ENCODE results near the gene RNPEPL1.

RNPEPL1 gene

DNA sequence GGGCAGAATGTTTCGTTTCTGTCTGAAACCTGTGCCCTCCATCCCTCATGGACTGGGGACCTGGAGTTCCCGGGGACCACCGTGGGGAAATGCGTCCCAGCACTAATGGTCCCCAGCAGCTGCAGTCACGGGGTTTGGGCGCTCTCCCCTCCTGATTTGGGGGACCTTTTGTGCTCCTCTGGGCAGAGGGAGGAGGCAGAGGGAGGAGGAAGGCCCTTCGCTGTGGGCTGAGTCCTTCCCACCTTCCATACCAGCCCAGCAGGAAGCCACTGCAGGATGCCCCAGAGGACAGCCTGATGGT, 60.2 kb downstream of the RNPEPL1 start:
- H3K4me3 ChIP-seq (ENCODE audit: low read depth, low read length): no peak overlapping the region

DNA sequence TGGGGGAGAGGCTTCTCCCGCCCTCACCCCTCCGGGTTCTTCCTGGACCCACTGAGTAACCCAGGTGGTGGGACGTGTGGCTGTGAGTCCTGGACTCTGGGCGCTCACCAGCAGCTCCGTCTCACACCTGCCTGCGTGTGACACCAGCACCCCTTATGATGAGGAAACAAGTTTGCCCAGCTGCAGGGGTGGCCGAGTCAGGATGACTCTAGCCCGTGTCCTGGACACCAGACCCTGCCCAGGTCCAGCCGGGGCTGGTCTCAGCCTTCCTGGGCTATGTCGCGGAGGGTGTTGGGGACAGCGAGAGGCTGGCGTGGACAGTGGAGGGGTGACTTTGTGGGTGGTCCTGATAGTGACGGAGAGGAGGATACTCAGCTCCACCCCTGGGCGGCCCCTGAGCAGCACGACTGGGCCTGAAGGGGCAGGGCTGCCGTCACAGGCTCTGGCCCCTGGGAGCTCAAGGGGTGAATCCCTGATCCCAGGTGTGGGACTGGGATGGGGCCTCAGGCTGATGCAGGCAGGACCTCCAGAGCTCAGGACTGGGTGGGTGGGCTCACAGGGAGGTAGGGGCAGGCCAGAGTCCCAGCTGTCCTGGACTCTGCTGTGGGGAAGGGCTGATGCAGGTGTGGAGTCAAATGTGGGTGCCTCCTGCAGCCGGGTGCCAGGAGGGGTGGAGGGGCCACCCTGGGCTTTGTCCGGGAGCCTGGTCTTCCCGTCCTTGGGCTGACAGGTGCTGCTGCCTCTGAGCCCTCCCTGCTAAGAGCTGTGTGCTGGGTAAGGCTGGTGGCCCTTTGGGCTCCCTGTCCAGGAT, 60.7 kb downstream of the RNPEPL1 start:
- no peak for TF ChIP-seq POLR2A (IDR thresholded peaks at IDR 0.05; ENCODE audit: extremely low read depth, insufficient read length)
- TF ChIP-seq MYC (IDR thresholded peaks at IDR 0.05; ENCODE audit: low read depth, low read length): no peak
- TF ChIP-seq, protein P1, sequence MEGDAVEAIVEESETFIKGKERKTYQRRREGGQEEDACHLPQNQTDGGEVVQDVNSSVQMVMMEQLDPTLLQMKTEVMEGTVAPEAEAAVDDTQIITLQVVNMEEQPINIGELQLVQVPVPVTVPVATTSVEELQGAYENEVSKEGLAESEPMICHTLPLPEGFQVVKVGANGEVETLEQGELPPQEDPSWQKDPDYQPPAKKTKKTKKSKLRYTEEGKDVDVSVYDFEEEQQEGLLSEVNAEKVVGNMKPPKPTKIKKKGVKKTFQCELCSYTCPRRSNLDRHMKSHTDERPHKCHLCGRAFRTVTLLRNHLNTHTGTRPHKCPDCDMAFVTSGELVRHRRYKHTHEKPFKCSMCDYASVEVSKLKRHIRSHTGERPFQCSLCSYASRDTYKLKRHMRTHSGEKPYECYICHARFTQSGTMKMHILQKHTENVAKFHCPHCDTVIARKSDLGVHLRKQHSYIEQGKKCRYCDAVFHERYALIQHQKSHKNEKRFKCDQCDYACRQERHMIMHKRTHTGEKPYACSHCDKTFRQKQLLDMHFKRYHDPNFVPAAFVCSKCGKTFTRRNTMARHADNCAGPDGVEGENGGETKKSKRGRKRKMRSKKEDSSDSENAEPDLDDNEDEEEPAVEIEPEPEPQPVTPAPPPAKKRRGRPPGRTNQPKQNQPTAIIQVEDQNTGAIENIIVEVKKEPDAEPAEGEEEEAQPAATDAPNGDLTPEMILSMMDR (IDR thresholded peaks at IDR 0.05; ENCODE audit: low read depth, low read length): no peak
- TF ChIP-seq, protein P2, sequence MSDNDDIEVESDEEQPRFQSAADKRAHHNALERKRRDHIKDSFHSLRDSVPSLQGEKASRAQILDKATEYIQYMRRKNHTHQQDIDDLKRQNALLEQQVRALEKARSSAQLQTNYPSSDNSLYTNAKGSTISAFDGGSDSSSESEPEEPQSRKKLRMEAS (IDR thresholded peaks at IDR 0.05; ENCODE audit: low read depth, low read length): no peak
- no peak for DNase-seq (ENCODE audit: low read depth)
- no peak overlapping the region for H3K4me3 ChIP-seq (ENCODE audit: low read depth, low read length)

More for the DNA sequence above, 60.2 kb downstream of the RNPEPL1 start:
- TF ChIP-seq POLR2A (IDR thresholded peaks at IDR 0.05; ENCODE audit: extremely low read depth, insufficient read length) (no peak), MYC (IDR thresholded peaks at IDR 0.05; ENCODE audit: low read depth, low read length) (no peak)
- TF ChIP-seq, protein P1 (IDR thresholded peaks at IDR 0.05; ENCODE audit: low read depth, low read length): no peak
- TF ChIP-seq, protein P2 (IDR thresholded peaks at IDR 0.05; ENCODE audit: low read depth, low read length): no peak
- no peak for DNase-seq (ENCODE audit: low read depth)

DNA sequence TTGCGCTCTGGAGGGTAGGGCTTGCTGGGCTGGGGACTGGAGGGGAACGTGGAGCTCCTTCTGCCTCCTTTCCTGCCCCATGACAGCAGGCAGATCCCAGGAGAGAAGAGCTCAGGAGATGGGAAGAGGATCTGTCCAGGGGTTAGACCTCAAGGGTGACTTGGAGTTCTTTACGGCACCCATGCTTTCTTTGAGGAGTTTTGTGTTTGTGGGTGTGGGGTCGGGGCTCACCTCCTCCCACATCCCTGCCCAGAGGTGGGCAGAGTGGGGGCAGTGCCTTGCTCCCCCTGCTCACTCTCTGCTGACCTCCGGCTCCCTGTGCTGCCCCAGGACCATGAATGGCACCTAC, 61.3 kb downstream of the RNPEPL1 start:
- TF ChIP-seq, protein P1 (IDR thresholded peaks at IDR 0.05; ENCODE audit: low read depth, low read length): no peak
- no peak for DNase-seq (ENCODE audit: low read depth)
- H3K4me3 ChIP-seq (ENCODE audit: low read depth, low read length): no peak overlapping the region

DNA sequence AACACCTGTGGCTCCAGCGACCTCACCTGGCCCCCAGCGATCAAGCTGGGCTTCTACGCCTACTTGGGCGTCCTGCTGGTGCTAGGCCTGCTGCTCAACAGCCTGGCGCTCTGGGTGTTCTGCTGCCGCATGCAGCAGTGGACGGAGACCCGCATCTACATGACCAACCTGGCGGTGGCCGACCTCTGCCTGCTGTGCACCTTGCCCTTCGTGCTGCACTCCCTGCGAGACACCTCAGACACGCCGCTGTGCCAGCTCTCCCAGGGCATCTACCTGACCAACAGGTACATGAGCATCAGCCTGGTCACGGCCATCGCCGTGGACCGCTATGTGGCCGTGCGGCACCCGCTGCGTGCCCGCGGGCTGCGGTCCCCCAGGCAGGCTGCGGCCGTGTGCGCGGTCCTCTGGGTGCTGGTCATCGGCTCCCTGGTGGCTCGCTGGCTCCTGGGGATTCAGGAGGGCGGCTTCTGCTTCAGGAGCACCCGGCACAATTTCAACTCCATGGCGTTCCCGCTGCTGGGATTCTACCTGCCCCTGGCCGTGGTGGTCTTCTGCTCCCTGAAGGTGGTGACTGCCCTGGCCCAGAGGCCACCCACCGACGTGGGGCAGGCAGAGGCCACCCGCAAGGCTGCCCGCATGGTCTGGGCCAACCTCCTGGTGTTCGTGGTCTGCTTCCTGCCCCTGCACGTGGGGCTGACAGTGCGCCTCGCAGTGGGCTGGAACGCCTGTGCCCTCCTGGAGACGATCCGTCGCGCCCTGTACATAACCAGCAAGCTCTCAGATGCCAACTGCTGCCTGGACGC, 61.9 kb downstream of the RNPEPL1 start:
- DNase-seq (ENCODE audit: low read depth): no peak
- no peak overlapping the region for H3K4me3 ChIP-seq (ENCODE audit: low read depth, low read length)
- TF ChIP-seq POLR2A (IDR thresholded peaks at IDR 0.05; ENCODE audit: extremely low read depth, insufficient read length) (no peak), MYC (IDR thresholded peaks at IDR 0.05; ENCODE audit: low read depth, low read length) (no peak)
- TF ChIP-seq, protein P1 (IDR thresholded peaks at IDR 0.05; ENCODE audit: low read depth, low read length): no peak
- TF ChIP-seq, protein P2 (IDR thresholded peaks at IDR 0.05; ENCODE audit: low read depth, low read length): no peak

Measured in NB4 (cell line).